Purkinje cell (primary cell): ENCODE data around the gene RSPH9. TPM values are rescaled to one million over a fixed set of nuclear protein-coding genes. Genes with fewer than 3 reads are reported as not detected.

Source experiments
- polyA plus RNA-seq: library from polyadenylated mRNA; unstranded; fragments of >200 nt; fragmentation: Nextera tagmentation; gene quantifications from 2 replicates; pipeline ENCODE4 v1.2.1, GENCODE V29; 2014

Gene RSPH9, protein sequence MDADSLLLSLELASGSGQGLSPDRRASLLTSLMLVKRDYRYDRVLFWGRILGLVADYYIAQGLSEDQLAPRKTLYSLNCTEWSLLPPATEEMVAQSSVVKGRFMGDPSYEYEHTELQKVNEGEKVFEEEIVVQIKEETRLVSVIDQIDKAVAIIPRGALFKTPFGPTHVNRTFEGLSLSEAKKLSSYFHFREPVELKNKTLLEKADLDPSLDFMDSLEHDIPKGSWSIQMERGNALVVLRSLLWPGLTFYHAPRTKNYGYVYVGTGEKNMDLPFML
- 0.39 TPM in 1 of 2 replicates, not detected in the other for polyA plus RNA-seq

DNA sequence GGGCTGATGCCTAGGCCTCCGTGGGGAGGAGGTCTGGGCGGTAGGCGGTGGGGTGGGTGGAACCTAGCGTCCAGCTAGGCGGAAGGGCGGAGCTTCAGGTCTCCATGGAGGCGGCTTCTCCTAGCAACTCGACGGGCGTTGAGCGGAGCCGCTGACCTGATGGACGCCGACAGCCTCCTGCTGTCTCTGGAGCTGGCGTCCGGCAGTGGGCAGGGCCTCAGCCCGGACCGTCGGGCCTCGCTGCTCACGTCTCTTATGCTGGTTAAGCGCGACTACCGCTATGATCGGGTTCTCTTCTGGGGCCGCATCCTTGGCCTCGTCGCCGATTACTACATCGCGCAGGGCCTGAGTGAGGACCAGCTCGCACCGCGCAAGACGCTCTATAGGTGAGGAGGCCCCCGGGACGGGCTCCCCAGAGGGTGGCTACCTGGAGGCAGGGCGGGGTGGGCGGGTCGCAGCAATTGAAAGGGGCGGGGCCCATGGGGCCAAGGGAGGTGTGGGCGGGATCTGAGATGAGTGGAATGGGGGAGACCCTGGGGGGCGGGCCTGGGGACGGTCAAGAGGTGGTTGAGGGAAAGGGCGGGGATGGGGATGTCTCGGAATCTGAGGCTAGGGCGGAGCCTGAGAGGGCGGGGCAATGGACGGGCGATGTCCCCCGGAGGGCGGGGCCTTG lies at the start of gene RSPH9:
Gene RSPH9, plus strand, starts transcription at position 97 of the 673 bp plus-strand sequence. Its CDS starts 63 bp downstream, at position 160.

DNA sequence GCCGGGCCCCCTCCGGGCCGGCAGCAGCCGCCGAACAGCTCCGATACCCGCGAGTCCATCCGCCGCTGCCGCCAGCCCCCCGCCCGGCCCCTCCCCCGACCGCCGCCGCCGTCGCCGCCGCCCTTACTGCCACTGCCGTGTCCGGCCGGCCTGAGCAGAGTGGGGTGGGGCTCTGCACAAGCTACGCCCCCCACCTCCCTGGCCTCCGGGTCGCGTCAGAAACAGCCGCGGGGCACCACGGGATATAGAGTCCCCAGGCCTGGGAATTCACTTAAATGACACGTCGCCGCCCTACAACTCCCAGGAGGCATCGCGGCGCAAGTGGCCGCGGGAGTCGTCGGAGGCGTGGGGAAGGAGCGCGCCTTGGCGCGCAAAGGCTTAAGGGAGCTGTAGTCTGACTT lies 15.7 kb upstream of the RSPH9 start, which contains the start of gene GTPBP2:
Gene GTPBP2, minus strand, starts transcription at position 161 of the 401 bp plus-strand sequence. Its CDS starts 102 bp downstream, at position 59.

DNA sequence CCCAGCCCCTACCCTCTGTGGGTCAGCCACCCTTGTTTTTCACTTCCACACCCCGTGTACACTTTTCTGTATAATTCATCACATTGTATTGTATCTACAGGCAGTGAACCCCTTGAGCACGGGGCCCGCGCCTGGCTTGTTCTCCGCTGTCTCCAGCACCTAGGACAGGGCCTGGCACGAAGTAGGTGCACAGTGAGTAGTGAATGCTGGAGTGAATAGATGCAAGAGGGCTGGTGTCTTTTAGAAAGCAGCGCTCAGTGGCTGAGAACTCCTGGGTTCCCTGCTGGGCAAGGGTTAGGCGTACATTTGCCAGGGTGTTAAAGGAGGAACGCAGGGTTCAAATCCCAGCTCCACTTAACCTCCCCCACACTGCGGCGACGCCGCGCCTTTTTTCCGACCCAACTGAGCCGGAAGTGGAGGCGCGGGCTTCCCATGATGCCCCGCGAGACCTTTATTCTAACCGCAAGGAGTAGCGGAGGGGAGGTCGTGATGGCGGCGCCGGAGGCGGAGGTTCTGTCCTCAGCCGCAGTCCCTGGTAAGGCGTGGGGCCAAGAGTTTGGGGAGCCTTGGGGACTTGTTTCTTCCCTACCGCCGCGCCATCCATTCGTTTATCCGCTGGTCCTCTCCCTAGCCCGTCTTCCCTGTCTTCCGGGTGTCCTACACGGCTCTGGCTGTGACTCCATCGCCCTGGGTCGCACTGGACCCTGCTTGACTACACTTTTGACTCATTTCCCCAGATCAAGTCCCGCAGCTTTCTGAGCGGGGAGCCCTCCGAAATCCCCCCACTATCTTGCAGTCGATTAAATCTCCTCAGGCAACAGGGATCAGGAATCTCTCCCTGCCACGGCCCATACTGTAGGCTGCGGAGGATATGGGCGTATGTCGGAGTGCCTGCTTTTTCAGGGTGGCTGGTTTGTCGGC lies 9.2 kb upstream of the RSPH9 start, which contains the start of gene MAD2L1BP:
Gene MAD2L1BP, plus strand, starts transcription at position 454 of the 921 bp plus-strand sequence. Its CDS starts 36 bp downstream, at position 490.

DNA sequence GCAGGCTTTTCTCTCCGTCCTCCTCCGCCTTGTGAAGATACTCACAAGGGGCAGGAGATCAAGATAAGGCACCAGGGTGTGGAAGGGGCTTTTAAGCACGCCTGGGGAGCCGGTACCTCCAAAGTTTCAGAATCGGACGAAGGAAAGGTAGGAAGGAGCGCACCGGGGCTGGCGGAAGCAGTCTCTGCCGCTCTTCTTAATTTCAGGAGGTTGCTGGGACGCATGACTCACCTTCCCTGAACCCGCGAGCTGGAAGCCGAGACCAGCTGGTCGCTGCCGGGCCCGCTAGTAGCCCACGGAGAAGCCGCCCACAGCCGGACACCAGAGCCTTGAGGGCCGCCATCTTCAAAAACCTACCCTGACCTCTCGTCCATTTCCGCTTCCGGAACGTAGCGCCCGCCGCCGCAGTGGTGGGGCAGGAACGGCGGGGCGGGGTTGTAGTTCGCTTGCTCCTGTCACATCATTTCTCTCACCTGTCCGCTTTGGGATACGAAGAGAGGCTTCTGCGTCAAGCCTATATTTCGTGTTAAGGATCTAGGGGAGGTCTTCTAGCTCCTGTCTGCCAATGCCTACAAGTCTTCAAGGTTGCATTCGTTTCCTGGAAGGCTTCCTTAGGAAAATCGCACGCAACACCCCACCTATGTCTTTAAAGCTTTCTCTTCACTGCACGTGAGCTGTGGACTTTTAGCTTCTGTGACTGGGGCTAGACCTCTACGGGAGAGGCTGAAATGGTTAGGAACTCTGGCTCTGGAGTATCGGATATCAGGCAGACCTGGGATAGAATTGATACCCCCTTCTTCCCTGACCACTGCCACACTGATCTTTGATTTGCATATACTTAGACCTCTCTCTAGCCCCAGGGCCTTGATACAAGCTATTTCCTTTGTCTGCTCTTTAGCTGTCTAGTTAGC lies 42.9 kb downstream of the RSPH9 start, which contains the start of gene MRPS18A:
Gene MRPS18A, minus strand, starts transcription at position 355 of the 911 bp plus-strand sequence. Its CDS starts 12 bp downstream, at position 343.

Other genes starting within 250 kb of the RSPH9 start
- gene ABCC10, start 217.5 kb upstream of the RSPH9 start, polyA plus RNA-seq: 3.1 and 6.2 TPM in 2 replicates
- 11.0 and 15.0 TPM in 2 replicates for gene DLK2, start 189.5 kb upstream of the RSPH9 start, polyA plus RNA-seq
- 0.15 and 0.55 TPM in 2 replicates for gene TJAP1, start 167.5 kb upstream of the RSPH9 start, polyA plus RNA-seq
- 6.4 and 8.7 TPM in 2 replicates for gene LRRC73, start 134.7 kb upstream of the RSPH9 start, polyA plus RNA-seq
- gene YIPF3, start 128.1 kb upstream of the RSPH9 start, polyA plus RNA-seq: 79.4 and 125 TPM in 2 replicates
- 37.8 and 45.0 TPM in 2 replicates for gene POLR1C, start 127.9 kb upstream of the RSPH9 start, polyA plus RNA-seq
- gene XPO5, start 69.0 kb upstream of the RSPH9 start, polyA plus RNA-seq: 12.3 and 13.2 TPM in 2 replicates
- 0.32 and 1.6 TPM in 2 replicates for gene POLH, start 68.9 kb upstream of the RSPH9 start, polyA plus RNA-seq
- gene GTPBP2, start 15.8 kb upstream of the RSPH9 start, polyA plus RNA-seq: 4.7 and 7.6 TPM in 2 replicates
- gene MAD2L1BP, start 9.2 kb upstream of the RSPH9 start, polyA plus RNA-seq: 21.2 and 28.0 TPM in 2 replicates
- gene MRPS18A, start 42.8 kb downstream of the RSPH9 start, polyA plus RNA-seq: 85.8 and 91.2 TPM in 2 replicates
- gene VEGFA, start 125.2 kb downstream of the RSPH9 start, polyA plus RNA-seq: 3.5 and 5.8 TPM in 2 replicates